B cell (primary cell): ENCODE measurements around the gene MBOAT7. TPM values are rescaled to one million over a fixed set of nuclear protein-coding genes. Genes with fewer than 3 reads are reported as not detected.

Experiments
- ATAC-seq: fragments of 200-7000 bp; cut with Tn5 transposase; one replicate; pipeline ENCODE4 v1.10.0; 2021; ENCODE audit warnings: low read depth, mild to moderate bottlenecking, moderate number of reproducible peaks, moderate library complexity
- CTCF ChIA-PET: fragments of 350-600 bp; sonication (Branson Sonifier 250); formaldehyde crosslinking; loops from one replicate; lab custom pipeline; 2021; ENCODE audit warnings: antibody characterized with exemption, inconsistent platforms; lab: Charles Lee
- POLR2A ChIA-PET: fragments of 350-600 bp; sonication (Branson Sonifier 250); formaldehyde crosslinking; loops from one replicate; lab custom pipeline; 2021; ENCODE audit warnings: antibody characterized with exemption; lab: Charles Lee
- DNase-seq: peaks from one replicate; pipeline ENCODE4 v3.0.0; 2013
- H2AFZ ChIP-seq: 2 replicates; pipeline ENCODE4 v1.6.1; 2012; ENCODE audit warnings: mild to moderate bottlenecking, low read depth, low read length; ENCODE audit not compliant: insufficient read depth, poor library complexity, severe bottlenecking
- H3K27ac ChIP-seq, 2 donors: 1 replicate in 1 of 2; 2 replicates in 1 of 2; pipeline ENCODE4 v1.5.1; 2012 to 2013; ENCODE audit warnings: low read length in 2 of 2, mild to moderate bottlenecking in 2 of 2, moderate library complexity in 1 of 2
- H3K27me3 ChIP-seq, 4 experiments: fragments of 200-600 bp in 1 of 4; sonication (generic) in 1 of 4; replicated peaks in 1 of 4; 1 replicate in 2 of 4; 2 replicates in 2 of 4; pipeline versions ENCODE4 v1.6.1 to v1.7.0; 2013 to 2016; ENCODE audit warnings: low read length in 3 of 4, mild to moderate bottlenecking in 2 of 4, mixed read lengths in 1 of 4, moderate library complexity in 1 of 4; ENCODE audit not compliant: insufficient read depth in 4 of 4, control insufficient read depth in 3 of 4; ENCODE audit errors: control extremely low read depth in 1 of 4
- H3K36me3 ChIP-seq, 2 experiments: replicated peaks in 1 of 2; 1 replicate in 1 of 2; 2 replicates in 1 of 2; pipeline versions ENCODE4 v1.6.1 to v1.7.1; 2013; ENCODE audit warnings: low read length in 1 of 2; ENCODE audit not compliant: insufficient read depth in 2 of 2, control insufficient read depth in 1 of 2; ENCODE audit errors: control extremely low read depth in 1 of 2, extremely low read depth in 1 of 2
- H3K4me1 ChIP-seq, 2 donors: fragments of 200-600 bp in 1 of 2; sonication (generic) in 1 of 2; 1 replicate in 1 of 2; 2 replicates in 1 of 2; pipeline versions ENCODE4 v1.5.1 to v1.6.1; 2013 to 2017; ENCODE audit warnings: low read length in 2 of 2; ENCODE audit not compliant: control insufficient read depth in 2 of 2, insufficient read depth in 2 of 2
- H3K4me2 ChIP-seq: replicated peaks from 2 replicates; pipeline ENCODE3; 2012; ENCODE audit warnings: mild to moderate bottlenecking, low read depth, low read length; ENCODE audit not compliant: poor library complexity, severe bottlenecking
- H3K4me3 ChIP-seq, 5 experiments: fragments of 200-600 bp in 1 of 5; sonication (generic) in 1 of 5; 1 replicate in 3 of 5; 2 replicates in 2 of 5; pipeline versions ENCODE4 v1.5.1 to v1.7.0; 2011 to 2016; ENCODE audit warnings: low read length in 4 of 5, mild to moderate bottlenecking in 4 of 5, low read depth in 2 of 5, control low read depth in 1 of 5, moderate library complexity in 1 of 5; ENCODE audit not compliant: insufficient read depth in 1 of 5; ENCODE audit errors: control extremely low read depth in 1 of 5, extremely low read depth in 1 of 5
- H3K79me2 ChIP-seq: fragments of 200-600 bp; sonication (generic); one replicate; pipeline ENCODE4 v1.6.0; 2016; ENCODE audit warnings: low read length; ENCODE audit not compliant: control insufficient read depth, insufficient read depth
- H3K9ac ChIP-seq: fragments of 200-600 bp; sonication (generic); 2 replicates; pipeline ENCODE4 v1.6.1; 2017; ENCODE audit warnings: mild to moderate bottlenecking, low read length, moderate library complexity
- H3K9me3 ChIP-seq, 3 donors: one replicate each; pipeline versions ENCODE4 v1.6.1 to v1.7.1; 2013; ENCODE audit warnings: low read length in 2 of 3; ENCODE audit not compliant: control insufficient read depth in 2 of 3, insufficient read depth in 1 of 3; ENCODE audit errors: control extremely low read depth in 1 of 3
- H4K20me1 ChIP-seq: 2 replicates; pipeline ENCODE4 v1.6.0; 2012; ENCODE audit warnings: mild to moderate bottlenecking, low read length; ENCODE audit not compliant: insufficient read depth, control insufficient read depth, poor library complexity, severe bottlenecking
- H3K27ac Mint-ChIP-seq: one replicate; pipeline ENCODE4 v1.8.0; 2021; ENCODE audit warnings: mixed read lengths
- H3K27me3 Mint-ChIP-seq: one replicate; pipeline ENCODE4 v1.8.0; 2021; ENCODE audit warnings: mixed read lengths
- H3K4me1 Mint-ChIP-seq: one replicate; pipeline ENCODE4 v1.8.0; 2021; ENCODE audit warnings: mixed read lengths
- H3K4me3 Mint-ChIP-seq: one replicate; pipeline ENCODE4 v1.8.0; 2021; ENCODE audit warnings: mixed read lengths
- H3K9me3 Mint-ChIP-seq: one replicate; pipeline ENCODE4 v1.8.0; 2022; ENCODE audit warnings: mixed read lengths; ENCODE audit not compliant: insufficient read depth
- CTCF ChIP-seq: fragments of 200-600 bp; IDR thresholded peaks from one replicate; pipeline ENCODE4 v1.8.0; 2022; ENCODE audit warnings: antibody characterized with exemption, mild to moderate bottlenecking
- EZH2 ChIP-seq: IDR thresholded peaks from 2 replicates; pipeline ENCODE4 v1.6.1; 2012; ENCODE audit warnings: borderline replicate concordance, low read depth, mild to moderate bottlenecking, moderate library complexity, low read length; ENCODE audit not compliant: insufficient read depth, poor library complexity, severe bottlenecking
- WGBS: methylation state at CpG from one replicate; pipeline ENCODE4 v1.1.5; 2013; ENCODE audit warnings: missing lambda C conversion rate; ENCODE audit not compliant: insufficient coverage; 5-methylcytosine and 5-hydroxymethylcytosine counted together
- intact Hi-C: fragments of 100-400 bp; cut with micrococcal nuclease; formaldehyde crosslinking; loops from one replicate; pipeline ENCODE4 v1.10.0; 2022
- polyA plus RNA-seq: library from polyadenylated mRNA; depleted of rRNA; stranded (reverse); fragments of >200 nt; gene quantifications from 2 replicates; pipeline ENCODE4 v1.2.3, GENCODE V29; 2012
- total RNA-seq, 2 donors: library from RNA; stranded (reverse); fragments of 120-200 nt in 1 of 2; gene quantifications; 1 replicate in 1 of 2; 2 replicates in 1 of 2; pipeline versions ENCODE4 v1.2.3 to v1.2.4, GENCODE V29; 2013 to 2022

The MBOAT7 gene
- total and polyA plus RNA-seq, 2 donors (not counting 1 experiment from before 2014, with no cell fraction given): 22.3 to 34.8 TPM

DNA sequence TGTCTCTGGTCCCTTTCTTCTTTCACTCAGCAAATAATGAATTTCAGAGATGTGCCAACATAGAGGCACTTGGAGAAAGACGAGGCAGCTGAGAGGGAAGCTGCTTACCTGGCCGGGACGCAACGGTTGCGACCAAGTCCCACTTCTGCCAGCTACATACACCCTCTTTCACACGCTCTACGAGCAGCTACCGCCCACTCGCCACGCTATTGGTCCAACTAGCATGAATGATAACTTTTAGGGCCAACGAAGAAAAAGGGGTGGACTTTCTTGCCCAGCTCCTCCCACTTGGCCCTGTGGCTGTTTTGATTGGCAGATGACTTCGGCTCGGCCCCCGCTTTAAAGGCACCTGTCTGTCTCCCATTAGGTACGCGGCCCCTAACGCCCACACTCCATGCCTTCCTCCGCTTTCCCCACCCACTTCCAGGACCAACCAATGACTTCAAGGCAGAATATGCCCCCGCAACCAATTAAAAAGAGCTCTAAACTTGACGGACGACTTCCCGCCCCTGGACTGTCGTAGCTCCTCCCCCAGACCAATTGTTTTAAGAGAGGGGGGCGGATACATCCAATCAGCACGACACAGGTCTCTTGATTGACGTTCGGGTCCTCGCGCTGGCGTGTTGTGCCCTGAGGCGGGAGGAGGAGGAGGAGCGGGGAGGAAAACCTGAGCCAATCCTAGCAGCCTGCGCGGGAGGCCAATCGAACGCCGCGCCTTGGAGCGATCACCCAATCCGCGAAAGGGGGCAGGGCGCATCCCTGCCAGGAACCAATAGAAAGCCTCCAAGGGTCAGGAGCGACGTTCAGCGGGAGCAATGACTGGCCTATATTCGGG is 52.3 kb downstream of the MBOAT7 start:
- DNase-seq (peak; percentile 100), ATAC-seq (peak; percentile 77)
- H3K27ac ChIP-seq: peak overlapping the region; percentile 4 to 96
- H3K4me1 Mint-ChIP-seq: peaks cover 48% of the 10 kb centered on the region
- H2AFZ ChIP-seq: peak overlapping the region; percentile 81
- no peak for TF ChIP-seq CTCF
- no peak for TF ChIP-seq EZH2
- peak overlapping the region; percentile 96 for H3K4me2 ChIP-seq
- H3K36me3 ChIP-seq: peaks cover 0 to 18% of the 10 kb centered on the region in 2 experiments
- H3K4me3 Mint-ChIP-seq: peak overlapping the region; percentile 89
- H3K27ac Mint-ChIP-seq: peak overlapping the region; percentile 89
- peaks cover 45% of the 10 kb centered on the region for H3K79me2 ChIP-seq
- peaks cover 24 to 32% of the 10 kb centered on the region in 2 donors for H3K4me1 ChIP-seq
- peaks cover 0 to 13% (median 2%) of the 10 kb centered on the region in 4 experiments for H3K27me3 ChIP-seq
- peaks cover 4% of the 10 kb centered on the region for H3K27me3 Mint-ChIP-seq
- ChIA-PET POLR2A (interaction anchor here (0.6 to 1.8 kb wide), 11 partner anchors 16 to 1517 kb away, joined by 3 to 25 read pairs (median 4); partner anchors contain the start of genes LENG1, LENG8, MBOAT7 and NDUFA3), CTCF (interaction anchor here (1.0 to 2.0 kb wide), 6 partner anchors 19 to 941 kb away, joined by 3 to 7 read pairs (median 5); partner anchors contain the start of genes LENG1, PRPF31 and TFPT)
- H3K9me3 ChIP-seq: no peaks in the 10 kb centered on the region
- 0% methylated on average over 34 of the region's 46 CpGs for WGBS
- H3K9ac ChIP-seq: peak overlapping the region; percentile 93
- H3K9me3 Mint-ChIP-seq: no peaks in the 10 kb centered on the region
- H4K20me1 ChIP-seq: peaks cover 42% of the 10 kb centered on the region
- intact Hi-C loops: loop anchor here (1.0 kb wide), 8 partner anchors 22 to 327 kb away; partner anchors contain the start of genes LENG1, LENG8, NDUFA3 and PRPF31
- peak overlapping the region; percentile 9 to 94 (median 79) for H3K4me3 ChIP-seq
